B cell (primary cell): ENCODE measurements around the gene SYT6. TPM values are rescaled to one million over a fixed set of nuclear protein-coding genes. Genes with fewer than 3 reads are reported as not detected.

Experiments used
- ATAC-seq: fragments of 200-7000 bp; cut with Tn5 transposase; one replicate; pipeline ENCODE4 v1.10.0; 2021; ENCODE audit warnings: low read depth, mild to moderate bottlenecking, moderate number of reproducible peaks, moderate library complexity
- CTCF ChIA-PET: fragments of 350-600 bp; sonication (Branson Sonifier 250); formaldehyde crosslinking; loops from one replicate; lab custom pipeline; 2021; ENCODE audit warnings: antibody characterized with exemption, inconsistent platforms; lab: Charles Lee
- POLR2A ChIA-PET: fragments of 350-600 bp; sonication (Branson Sonifier 250); formaldehyde crosslinking; loops from one replicate; lab custom pipeline; 2021; ENCODE audit warnings: antibody characterized with exemption; lab: Charles Lee
- DNase-seq: peaks from one replicate; pipeline ENCODE4 v3.0.0; 2013
- H2AFZ ChIP-seq: 2 replicates; pipeline ENCODE4 v1.6.1; 2012; ENCODE audit warnings: mild to moderate bottlenecking, low read depth, low read length; ENCODE audit not compliant: insufficient read depth, poor library complexity, severe bottlenecking
- H3K27ac ChIP-seq, 2 donors: 1 replicate in 1 of 2; 2 replicates in 1 of 2; pipeline ENCODE4 v1.5.1; 2012 to 2013; ENCODE audit warnings: low read length in 2 of 2, mild to moderate bottlenecking in 2 of 2, moderate library complexity in 1 of 2
- H3K27me3 ChIP-seq, 4 experiments: fragments of 200-600 bp in 1 of 4; sonication (generic) in 1 of 4; replicated peaks in 1 of 4; 1 replicate in 2 of 4; 2 replicates in 2 of 4; pipeline versions ENCODE4 v1.6.1 to v1.7.0; 2013 to 2016; ENCODE audit warnings: low read length in 3 of 4, mild to moderate bottlenecking in 2 of 4, mixed read lengths in 1 of 4, moderate library complexity in 1 of 4; ENCODE audit not compliant: insufficient read depth in 4 of 4, control insufficient read depth in 3 of 4; ENCODE audit errors: control extremely low read depth in 1 of 4
- H3K36me3 ChIP-seq, 2 experiments: replicated peaks in 1 of 2; 1 replicate in 1 of 2; 2 replicates in 1 of 2; pipeline versions ENCODE4 v1.6.1 to v1.7.1; 2013; ENCODE audit warnings: low read length in 1 of 2; ENCODE audit not compliant: insufficient read depth in 2 of 2, control insufficient read depth in 1 of 2; ENCODE audit errors: control extremely low read depth in 1 of 2, extremely low read depth in 1 of 2
- H3K4me1 ChIP-seq, 2 donors: fragments of 200-600 bp in 1 of 2; sonication (generic) in 1 of 2; 1 replicate in 1 of 2; 2 replicates in 1 of 2; pipeline versions ENCODE4 v1.5.1 to v1.6.1; 2013 to 2017; ENCODE audit warnings: low read length in 2 of 2; ENCODE audit not compliant: control insufficient read depth in 2 of 2, insufficient read depth in 2 of 2
- H3K4me2 ChIP-seq: replicated peaks from 2 replicates; pipeline ENCODE3; 2012; ENCODE audit warnings: mild to moderate bottlenecking, low read depth, low read length; ENCODE audit not compliant: poor library complexity, severe bottlenecking
- H3K4me3 ChIP-seq, 5 experiments: fragments of 200-600 bp in 1 of 5; sonication (generic) in 1 of 5; 1 replicate in 3 of 5; 2 replicates in 2 of 5; pipeline versions ENCODE4 v1.5.1 to v1.7.0; 2011 to 2016; ENCODE audit warnings: low read length in 4 of 5, mild to moderate bottlenecking in 4 of 5, low read depth in 2 of 5, control low read depth in 1 of 5, moderate library complexity in 1 of 5; ENCODE audit not compliant: insufficient read depth in 1 of 5; ENCODE audit errors: control extremely low read depth in 1 of 5, extremely low read depth in 1 of 5
- H3K79me2 ChIP-seq: fragments of 200-600 bp; sonication (generic); one replicate; pipeline ENCODE4 v1.6.0; 2016; ENCODE audit warnings: low read length; ENCODE audit not compliant: control insufficient read depth, insufficient read depth
- H3K9ac ChIP-seq: fragments of 200-600 bp; sonication (generic); 2 replicates; pipeline ENCODE4 v1.6.1; 2017; ENCODE audit warnings: mild to moderate bottlenecking, low read length, moderate library complexity
- H3K9me3 ChIP-seq, 3 donors: one replicate each; pipeline versions ENCODE4 v1.6.1 to v1.7.1; 2013; ENCODE audit warnings: low read length in 2 of 3; ENCODE audit not compliant: control insufficient read depth in 2 of 3, insufficient read depth in 1 of 3; ENCODE audit errors: control extremely low read depth in 1 of 3
- H4K20me1 ChIP-seq: 2 replicates; pipeline ENCODE4 v1.6.0; 2012; ENCODE audit warnings: mild to moderate bottlenecking, low read length; ENCODE audit not compliant: insufficient read depth, control insufficient read depth, poor library complexity, severe bottlenecking
- H3K27ac Mint-ChIP-seq: one replicate; pipeline ENCODE4 v1.8.0; 2021; ENCODE audit warnings: mixed read lengths
- H3K27me3 Mint-ChIP-seq: one replicate; pipeline ENCODE4 v1.8.0; 2021; ENCODE audit warnings: mixed read lengths
- H3K4me1 Mint-ChIP-seq: one replicate; pipeline ENCODE4 v1.8.0; 2021; ENCODE audit warnings: mixed read lengths
- H3K4me3 Mint-ChIP-seq: one replicate; pipeline ENCODE4 v1.8.0; 2021; ENCODE audit warnings: mixed read lengths
- H3K9me3 Mint-ChIP-seq: one replicate; pipeline ENCODE4 v1.8.0; 2022; ENCODE audit warnings: mixed read lengths; ENCODE audit not compliant: insufficient read depth
- CTCF ChIP-seq: fragments of 200-600 bp; IDR thresholded peaks from one replicate; pipeline ENCODE4 v1.8.0; 2022; ENCODE audit warnings: antibody characterized with exemption, mild to moderate bottlenecking
- EZH2 ChIP-seq: IDR thresholded peaks from 2 replicates; pipeline ENCODE4 v1.6.1; 2012; ENCODE audit warnings: borderline replicate concordance, low read depth, mild to moderate bottlenecking, moderate library complexity, low read length; ENCODE audit not compliant: insufficient read depth, poor library complexity, severe bottlenecking
- WGBS: methylation state at CpG from one replicate; pipeline ENCODE4 v1.1.5; 2013; ENCODE audit warnings: missing lambda C conversion rate; ENCODE audit not compliant: insufficient coverage; 5-methylcytosine and 5-hydroxymethylcytosine counted together
- intact Hi-C: fragments of 100-400 bp; cut with micrococcal nuclease; formaldehyde crosslinking; loops from one replicate; pipeline ENCODE4 v1.10.0; 2022
- polyA plus RNA-seq: library from polyadenylated mRNA; depleted of rRNA; stranded (reverse); fragments of >200 nt; gene quantifications from 2 replicates; pipeline ENCODE4 v1.2.3, GENCODE V29; 2012
- total RNA-seq, 2 donors: library from RNA; stranded (reverse); fragments of 120-200 nt in 1 of 2; gene quantifications; 1 replicate in 1 of 2; 2 replicates in 1 of 2; pipeline versions ENCODE4 v1.2.3 to v1.2.4, GENCODE V29; 2013 to 2022

Gene SYT6
- total and polyA plus RNA-seq, 2 donors (not counting 1 experiment from before 2014, with no cell fraction given), result not detected

GRCh38 chr1:114043548-114043947 lies 110.1 kb downstream of the SYT6 start:
- Histone ChIP-seq H3K4me3 (no peak overlapping the region), H3K27ac (no peak overlapping the region), H3K4me2 (no peak overlapping the region), H3K27me3 (peaks cover 0 to 11% (median 3%) of the 10 kb centered on the region in 4 experiments), H3K36me3 (no peaks in the 10 kb centered on the region), H3K9me3 (peaks cover 0 to 3% (median 0%) of the 10 kb centered on the region in 3 donors), H3K79me2 (no peaks in the 10 kb centered on the region), H3K9ac (no peak overlapping the region), H4K20me1 (no peaks in the 10 kb centered on the region), H3K4me1 (no peaks in the 10 kb centered on the region), H2AFZ (no peak overlapping the region)
- Mint-ChIP-seq H3K27me3 (peaks cover 12% of the 10 kb centered on the region), H3K27ac (no peak overlapping the region), H3K4me3 (no peak overlapping the region), H3K9me3 (no peaks in the 10 kb centered on the region), H3K4me1 (no peaks in the 10 kb centered on the region)
- DNase-seq, result no peak
- TF ChIP-seq CTCF (no peak), EZH2 (no peak)
- WGBS, result 100% methylated on average over 2 of the region's 5 CpGs
- POLR2A ChIA-PET, result no interaction called here
- CTCF ChIA-PET, result no interaction called here
- intact Hi-C loops, result no loop called here
- no peak for ATAC-seq

GRCh38 chr1:114043054-114043453 lies 110.6 kb downstream of the SYT6 start:
- no peaks in the 10 kb centered on the region for H3K4me1 Mint-ChIP-seq
- no peak overlapping the region for H3K4me2 ChIP-seq
- intact Hi-C loops, result no loop called here
- no peak overlapping the region for H3K4me3 ChIP-seq
- WGBS, result 71% methylated on average over 1 of the region's 4 CpGs
- H3K79me2 ChIP-seq, result no peaks in the 10 kb centered on the region
- H3K9me3 Mint-ChIP-seq, result no peaks in the 10 kb centered on the region
- ChIA-PET CTCF (no interaction called here), POLR2A (no interaction called here)
- H3K27me3 ChIP-seq, result peaks cover 0 to 6% (median 3%) of the 10 kb centered on the region in 4 experiments
- no peaks in the 10 kb centered on the region for H4K20me1 ChIP-seq
- peaks cover 0 to 3% (median 0%) of the 10 kb centered on the region in 3 donors for H3K9me3 ChIP-seq
- H3K27ac ChIP-seq, result no peak overlapping the region
- no peak overlapping the region for H3K4me3 Mint-ChIP-seq
- H3K27ac Mint-ChIP-seq, result no peak overlapping the region
- DNase-seq, result no peak
- H3K36me3 ChIP-seq, result no peaks in the 10 kb centered on the region
- no peaks in the 10 kb centered on the region for H3K4me1 ChIP-seq
- no peak for ATAC-seq
- TF ChIP-seq CTCF (no peak), EZH2 (no peak)
- H3K27me3 Mint-ChIP-seq, result peaks cover 9% of the 10 kb centered on the region
- H2AFZ ChIP-seq, result no peak overlapping the region
- H3K9ac ChIP-seq, result no peak overlapping the region
